ENCODE results near the gene CTNNA3.

CTNNA3 gene

GRCh38 chr10:66799474-66799873 lies 896.5 kb downstream of the CTNNA3 start:
- no peak for DNase-seq

- no peak for DNase-seq
Measured at GRCh38 chr10:66795866-66796265, 900.1 kb downstream of the CTNNA3 start.

- no peak for DNase-seq
Measured at GRCh38 chr10:66792441-66792840, 903.6 kb downstream of the CTNNA3 start.

- DNase-seq: no peak
Measured at GRCh38 chr10:66788178-66788987, 907.6 kb downstream of the CTNNA3 start.

GRCh38 chr10:66786709-66787108 lies 909.3 kb downstream of the CTNNA3 start:
- DNase-seq: no peak

GRCh38 chr10:66784770-66785169 lies 911.2 kb downstream of the CTNNA3 start:
- peak; percentile 6 for DNase-seq

GRCh38 chr10:66783316-66783715 lies 912.7 kb downstream of the CTNNA3 start:
- peak; percentile 55 for DNase-seq

- DNase-seq: peak; percentile 20
Measured at GRCh38 chr10:66782776-66783175, 913.2 kb downstream of the CTNNA3 start.

- no peak for DNase-seq
Measured at GRCh38 chr10:66782144-66782543, 913.9 kb downstream of the CTNNA3 start.

GRCh38 chr10:66780796-66781195 lies 915.2 kb downstream of the CTNNA3 start:
- DNase-seq: no peak

GRCh38 chr10:66778351-66778750 lies 917.6 kb downstream of the CTNNA3 start:
- no peak for DNase-seq

- DNase-seq: peak; percentile 29
Measured at GRCh38 chr10:66777665-66778064, 918.3 kb downstream of the CTNNA3 start.

- DNase-seq: no peak
Measured at GRCh38 chr10:66773472-66773817, 922.5 kb downstream of the CTNNA3 start.

GRCh38 chr10:66772548-66773471 lies 923.2 kb downstream of the CTNNA3 start:
- DNase-seq: peak; percentile 48

- no peak for DNase-seq
Measured at GRCh38 chr10:66767707-66768106, 928.3 kb downstream of the CTNNA3 start.

- no peak for DNase-seq
Measured at GRCh38 chr10:66762218-66762729, 933.7 kb downstream of the CTNNA3 start.

GRCh38 chr10:66760941-66761340 lies 935.1 kb downstream of the CTNNA3 start:
- no peak for DNase-seq

- no peak for DNase-seq
Measured at GRCh38 chr10:66755474-66755873, 940.5 kb downstream of the CTNNA3 start.

- DNase-seq: no peak
Measured at GRCh38 chr10:66752714-66753113, 943.3 kb downstream of the CTNNA3 start.

GRCh38 chr10:66748217-66748616 lies 947.8 kb downstream of the CTNNA3 start:
- DNase-seq: no peak

GRCh38 chr10:66747451-66747850 lies 948.5 kb downstream of the CTNNA3 start:
- peak; percentile 94 for DNase-seq

- peak; percentile 20 for DNase-seq
Measured at GRCh38 chr10:66746711-66747110, 949.3 kb downstream of the CTNNA3 start.

- DNase-seq: peak; percentile 47
Measured at GRCh38 chr10:66746246-66746645, 949.7 kb downstream of the CTNNA3 start.

Measured in fibroblast of skin of back (primary cell).